GM18870 (cell line): Measurements from ENCODE around the gene MAP2K5.
A peak's percentile ranks its signal among the peaks of the same experiment; 100 is the strongest.

Experiments
- ATAC-seq: cut with Tn5 transposase; IDR thresholded peaks from one replicate; pipeline ENCODE4 v1.9.1; 2021; ENCODE audit warnings: moderate library complexity; ENCODE audit not compliant: unreplicated experiment

Gene MAP2K5

DNA sequence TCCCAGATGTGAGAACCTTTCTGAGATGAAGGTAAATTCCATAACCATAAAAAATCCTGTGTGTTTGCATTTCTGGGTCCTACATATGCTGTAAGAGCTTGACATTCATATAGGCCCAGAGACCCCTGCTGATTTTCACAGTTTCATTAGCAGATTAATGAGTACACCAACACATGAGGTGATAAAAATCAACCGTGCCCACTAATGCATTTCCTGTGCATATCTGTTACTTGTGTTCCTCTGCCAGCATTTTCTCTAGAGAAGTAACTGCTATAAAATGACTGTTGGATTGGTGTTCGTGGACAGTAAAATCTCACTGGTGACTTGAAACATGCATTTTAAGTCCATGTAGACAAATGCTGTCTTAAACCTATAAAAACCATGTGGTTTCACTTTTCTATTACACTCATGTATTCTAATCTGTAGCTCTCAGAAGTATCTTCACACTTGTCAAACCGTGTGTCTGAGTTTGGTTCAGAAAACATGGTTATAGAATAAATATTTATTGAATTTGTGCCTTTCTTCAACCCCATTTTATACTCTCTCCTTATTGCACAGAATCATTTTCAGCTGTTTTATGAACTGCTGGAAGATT is 14.6 kb downstream of the MAP2K5 start:
- no peak for ATAC-seq

DNA sequence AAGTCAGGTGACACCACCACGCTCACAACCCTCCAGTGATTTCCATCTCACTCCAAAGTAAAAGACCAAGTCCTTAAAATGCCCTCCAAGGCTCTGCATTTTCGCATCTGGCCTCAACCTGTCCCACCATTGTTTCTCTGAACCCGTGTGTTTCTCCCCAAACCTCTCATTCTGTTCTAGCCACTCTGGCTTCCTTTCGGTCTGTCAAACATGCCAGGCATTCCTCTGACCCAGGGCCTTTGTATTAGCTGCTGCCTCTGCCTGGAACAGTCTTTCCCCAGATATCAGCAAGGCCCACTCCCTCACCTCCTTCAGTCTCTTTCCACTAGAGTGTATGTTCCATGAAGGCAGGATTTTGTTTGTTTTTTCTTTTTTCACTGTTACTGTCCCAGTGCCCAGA is 16.0 kb downstream of the MAP2K5 start:
- no peak for ATAC-seq

DNA sequence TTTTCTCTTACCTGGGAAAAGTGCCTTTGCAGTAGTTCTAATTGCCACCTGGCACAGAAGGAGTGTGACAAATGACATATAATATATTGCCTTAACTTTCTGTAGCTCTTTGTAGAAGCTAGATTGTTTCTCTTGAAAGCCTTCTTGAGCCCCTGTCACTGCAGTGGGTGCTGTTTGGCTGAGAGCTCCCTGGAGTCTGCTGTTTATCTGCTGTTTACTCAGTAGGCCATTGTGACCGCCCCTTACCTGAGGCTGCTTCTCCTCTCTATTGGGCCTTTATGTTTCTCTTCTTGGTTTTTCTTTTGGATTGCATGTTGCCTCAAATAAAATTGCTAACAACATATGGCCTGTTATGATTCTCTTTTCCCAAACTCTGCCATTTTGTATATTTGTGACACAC is 16.7 kb downstream of the MAP2K5 start:
- no peak for ATAC-seq

DNA sequence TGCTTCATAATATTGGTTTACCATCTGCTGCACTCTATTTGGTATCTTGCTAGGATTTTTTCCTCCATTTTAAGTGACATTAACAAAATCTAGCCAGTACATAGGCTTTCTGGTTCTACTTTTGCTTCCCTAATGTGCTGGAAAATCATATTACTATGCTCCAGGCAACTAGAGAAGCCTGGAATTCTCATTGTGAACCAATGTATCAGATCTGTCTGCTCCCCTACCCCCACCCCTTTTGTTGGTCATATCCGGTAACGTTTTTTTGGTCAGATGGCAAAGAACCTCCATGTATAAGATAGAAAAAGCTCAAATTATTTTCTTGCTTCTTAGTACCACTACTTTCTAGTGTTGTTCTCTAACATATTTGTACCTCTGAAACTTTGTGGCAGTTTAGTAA is 17.1 kb downstream of the MAP2K5 start:
- no peak for ATAC-seq

DNA sequence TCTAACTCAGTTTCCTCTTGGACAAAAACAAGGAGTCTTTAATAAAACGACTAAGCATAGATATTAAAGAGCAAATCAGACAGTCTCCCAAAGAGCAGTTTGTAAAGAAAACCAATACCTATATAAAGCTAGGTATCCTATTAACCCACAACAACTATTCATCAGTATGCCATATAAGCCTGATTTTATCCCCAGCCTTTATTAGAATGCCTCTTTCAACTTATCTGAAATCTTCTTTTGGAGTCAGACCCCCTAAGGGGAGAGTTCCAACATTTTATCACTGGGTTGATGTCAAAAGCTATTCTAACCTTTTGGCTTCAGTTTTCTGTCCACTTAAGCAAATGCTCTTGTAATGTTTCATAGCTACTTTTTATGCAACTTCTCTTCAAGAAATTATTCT is 17.8 kb downstream of the MAP2K5 start:
- no peak for ATAC-seq

DNA sequence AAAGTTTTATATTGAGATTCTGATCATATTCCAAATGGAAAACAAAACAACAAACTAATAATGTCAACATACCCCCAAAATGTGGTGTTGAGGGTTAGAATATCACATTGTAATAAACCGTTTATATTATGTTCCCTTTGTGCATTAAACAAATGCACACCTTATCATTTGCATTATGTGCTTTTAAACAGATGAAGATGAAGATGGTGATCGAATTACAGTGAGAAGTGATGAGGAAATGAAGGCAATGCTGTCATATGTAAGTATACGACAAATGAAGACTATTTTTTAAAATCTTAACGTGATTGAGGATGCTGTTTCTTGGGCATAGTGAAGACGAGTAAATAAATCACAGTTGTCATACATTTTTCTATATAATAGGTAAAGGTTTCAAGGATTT is 20.6 kb downstream of the MAP2K5 start:
- ATAC-seq = no peak

DNA sequence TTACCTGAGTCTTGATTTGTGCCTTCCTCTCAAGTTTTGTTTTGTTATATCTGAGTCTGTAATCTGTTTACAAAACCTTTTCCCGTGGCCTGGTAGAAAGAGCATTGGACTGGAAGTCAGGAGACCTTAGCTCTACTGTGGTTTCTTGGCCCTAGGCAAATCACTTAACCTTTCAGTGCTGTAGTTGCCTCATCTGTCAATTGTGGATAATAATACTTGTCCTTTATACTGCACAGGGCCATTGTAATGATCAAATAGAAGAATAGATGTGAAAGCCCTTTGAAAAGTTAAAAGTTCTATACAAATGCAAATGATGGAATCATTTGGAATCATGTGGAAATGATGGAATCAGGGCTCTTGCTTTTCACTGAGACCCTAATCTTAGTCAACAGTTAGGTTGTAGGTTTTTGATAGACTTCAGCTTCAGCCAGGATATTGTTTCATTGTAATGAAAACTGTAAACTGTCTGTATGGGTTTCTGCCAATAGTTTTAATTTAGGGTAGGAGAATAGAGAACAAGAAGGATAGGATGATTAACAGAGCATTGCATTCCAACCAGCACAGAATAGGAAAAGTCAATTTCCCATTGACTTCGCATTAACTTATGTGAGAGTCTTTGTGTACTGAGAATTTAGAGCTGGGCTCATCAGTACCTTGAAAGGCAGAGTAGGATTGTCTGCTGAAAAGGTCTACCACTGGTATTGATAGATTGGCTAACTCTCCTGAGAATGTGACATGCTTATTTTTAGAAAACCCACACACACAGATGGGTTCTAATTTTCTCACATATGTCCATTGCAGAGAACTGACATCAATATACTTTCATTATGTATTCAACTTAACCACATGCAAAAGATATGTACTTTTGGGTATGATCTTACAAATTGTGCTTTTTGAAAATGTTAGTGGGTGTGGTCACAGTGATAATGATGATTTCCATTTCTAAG is 21.8 kb downstream of the MAP2K5 start:
- ATAC-seq = peak; percentile 87

DNA sequence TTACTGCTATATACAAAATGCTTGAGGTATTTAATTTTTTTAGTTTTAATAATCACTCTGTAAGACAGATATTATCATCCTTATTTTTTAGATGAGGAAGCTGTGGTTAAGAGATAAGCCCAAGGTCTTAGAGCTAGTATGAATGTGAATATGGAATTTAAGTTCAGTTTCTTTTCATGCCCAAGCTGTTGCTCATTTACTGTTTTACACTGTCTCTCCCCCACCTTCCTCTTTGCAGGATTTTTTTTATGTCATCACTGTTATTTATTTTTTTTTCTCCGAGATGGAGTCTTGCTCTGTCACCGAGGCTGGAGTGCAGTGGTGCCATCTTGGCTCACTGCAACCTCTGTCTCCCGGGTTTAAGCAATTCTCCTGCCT is 22.5 kb downstream of the MAP2K5 start:
- peak; percentile 31 for ATAC-seq

DNA sequence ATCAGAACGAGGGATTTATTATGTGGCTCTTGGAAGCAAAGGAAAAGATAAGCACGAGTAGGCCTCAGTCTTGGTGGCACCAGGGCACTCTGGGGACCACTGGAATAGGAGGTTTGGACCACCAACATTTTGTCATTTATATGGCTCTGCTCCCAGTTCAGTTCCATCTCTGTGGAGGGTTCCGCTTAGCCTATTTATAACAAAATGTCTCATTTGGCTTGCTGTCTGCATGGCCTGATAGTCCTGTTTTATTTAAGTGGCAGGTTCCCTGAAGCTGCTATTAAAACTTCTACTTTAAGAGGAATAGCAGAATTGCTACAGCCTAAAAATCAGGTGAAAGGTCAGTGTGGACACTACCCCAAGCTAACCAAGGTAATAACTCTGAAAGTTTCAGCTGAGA is 27.2 kb downstream of the MAP2K5 start:
- no peak for ATAC-seq

DNA sequence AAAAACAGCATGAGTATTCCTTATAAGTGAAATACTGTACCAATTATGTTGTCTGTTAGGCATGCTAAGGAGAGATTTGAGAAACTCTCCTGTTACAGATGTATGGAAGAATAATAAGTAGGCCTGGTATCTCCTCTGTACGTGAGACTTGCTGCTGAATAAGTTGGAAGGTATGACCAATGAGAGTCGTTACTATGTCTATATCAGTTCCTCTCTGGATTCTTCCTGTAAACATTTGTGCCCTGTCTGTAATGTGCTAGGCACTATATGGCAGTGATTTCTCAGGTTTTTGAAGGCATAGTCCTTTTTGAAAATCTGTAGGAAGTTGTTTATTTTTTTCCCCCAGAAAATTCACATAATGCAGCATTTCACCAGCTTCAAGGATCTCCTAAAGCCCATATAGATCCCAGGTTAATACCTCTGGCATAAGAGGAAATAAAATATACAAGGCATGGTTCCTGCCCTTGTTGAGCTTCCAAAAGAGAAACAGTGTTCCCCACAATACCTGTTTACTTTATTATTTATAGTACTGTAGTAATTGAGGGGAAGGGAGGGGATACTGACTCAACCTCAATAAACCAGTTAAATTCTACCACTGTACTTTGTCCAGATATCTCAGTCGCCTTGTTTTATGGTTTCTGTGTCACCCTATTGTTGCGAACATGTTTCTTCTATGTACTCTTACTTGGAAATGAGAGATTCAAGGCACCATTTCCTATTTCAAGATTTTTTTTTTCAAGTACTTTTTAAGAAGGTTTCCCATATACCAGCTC is 28.6 kb downstream of the MAP2K5 start:
- ATAC-seq = no peak

DNA sequence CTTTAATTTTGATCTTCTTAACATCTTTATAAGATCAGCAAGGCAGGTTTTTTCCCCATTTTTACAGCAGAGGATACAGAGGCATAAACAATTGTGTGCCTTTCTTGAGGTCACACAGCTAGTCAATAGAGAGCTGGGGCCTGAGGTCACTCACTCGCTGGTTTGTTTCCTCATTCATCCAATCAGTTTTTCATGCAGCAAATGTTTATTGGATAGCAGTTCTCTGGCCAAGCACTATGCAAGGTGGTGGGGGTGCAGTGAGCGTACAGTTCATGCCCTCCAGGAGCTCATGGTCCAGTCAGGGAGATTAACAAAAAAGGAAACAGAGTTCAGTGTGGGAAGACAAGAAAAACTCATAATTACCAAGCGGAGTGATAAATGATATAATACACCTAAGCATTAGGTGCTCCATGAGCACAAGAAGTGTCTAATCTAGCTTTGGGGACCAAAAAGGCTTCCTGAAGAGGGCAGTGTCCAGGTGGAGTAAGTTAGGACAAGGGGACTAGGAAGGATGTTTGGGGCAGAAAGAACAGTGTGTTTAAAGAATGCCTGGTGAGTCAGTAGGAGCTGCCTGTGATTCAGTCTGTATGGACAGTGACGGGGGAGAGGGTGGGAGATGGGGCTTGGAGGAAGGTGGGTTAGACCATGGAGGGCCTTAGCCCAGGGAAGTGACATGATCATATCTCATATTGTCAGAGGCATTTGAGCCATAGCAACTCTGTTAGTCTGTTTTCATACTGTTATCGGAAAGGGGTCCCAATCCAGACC is 29.3 kb downstream of the MAP2K5 start:
- ATAC-seq = no peak

DNA sequence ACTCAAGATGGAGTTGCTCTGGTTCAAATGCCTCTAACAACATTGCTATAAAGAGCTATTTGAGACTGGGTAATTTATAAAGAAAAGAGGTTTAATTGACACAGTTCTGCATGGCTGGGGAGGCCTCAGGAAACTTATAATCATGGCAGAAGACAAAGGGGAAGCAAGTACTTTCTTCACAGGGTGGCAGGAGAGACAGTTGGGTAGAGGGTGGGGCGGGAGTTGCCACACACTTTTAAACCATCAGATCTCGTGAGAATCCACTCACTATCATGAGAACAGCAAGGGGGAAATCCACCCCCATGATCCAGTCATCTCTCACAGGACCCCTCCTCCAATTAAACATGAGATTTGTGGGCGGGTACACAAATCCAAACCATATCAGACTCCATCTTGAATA is 30.7 kb downstream of the MAP2K5 start:
- no peak for ATAC-seq

DNA sequence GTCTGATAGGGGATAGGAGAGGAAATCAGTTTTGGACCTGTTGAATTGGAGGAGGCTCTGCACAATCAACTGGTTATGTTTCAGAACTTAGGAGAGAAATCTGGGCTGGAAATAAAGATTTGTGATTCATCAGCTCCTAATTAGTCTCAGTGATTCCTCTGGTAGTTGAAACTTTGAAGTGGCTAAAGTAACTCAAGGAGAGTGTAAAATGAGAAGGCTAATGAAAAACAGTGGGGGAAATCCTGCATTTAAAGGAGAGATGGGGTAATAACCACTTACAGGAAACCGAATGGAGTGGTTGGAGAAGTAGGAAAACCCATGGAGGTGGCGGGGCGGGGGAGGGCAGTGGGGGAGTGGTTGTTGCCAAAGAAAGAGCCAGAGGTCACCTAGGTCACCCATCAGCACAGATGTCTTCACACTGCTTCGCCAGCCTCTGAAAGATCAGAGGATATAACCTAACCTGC is 32.6 kb downstream of the MAP2K5 start:
- ATAC-seq = no peak

DNA sequence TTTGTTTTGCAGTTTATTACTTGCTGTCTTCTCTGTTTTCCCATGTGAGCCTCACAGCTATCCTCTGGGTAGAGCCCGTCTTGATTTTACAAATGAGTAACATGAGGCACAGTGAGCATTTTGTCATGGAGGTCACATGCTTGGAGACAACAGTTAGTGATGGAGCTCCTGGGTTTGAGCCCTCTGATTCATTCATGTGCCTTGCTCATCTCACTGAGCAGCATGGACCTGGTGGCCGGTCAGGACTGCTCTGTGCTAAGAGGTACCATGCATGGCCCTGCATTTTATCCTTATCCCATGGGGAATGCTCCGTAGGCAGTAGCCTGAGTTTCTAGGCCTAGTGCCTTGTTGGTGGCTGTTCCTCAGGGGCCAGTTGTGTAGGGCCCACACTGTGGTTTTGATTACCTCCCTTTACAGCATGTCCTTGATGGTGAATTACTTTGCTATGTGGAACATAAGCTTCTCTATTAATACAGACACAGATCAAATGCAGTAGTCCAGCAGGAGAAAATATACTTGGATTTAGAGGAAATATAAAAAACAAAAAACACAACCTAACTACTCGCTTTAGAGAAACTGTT is 35.6 kb downstream of the MAP2K5 start:
- ATAC-seq = no peak

DNA sequence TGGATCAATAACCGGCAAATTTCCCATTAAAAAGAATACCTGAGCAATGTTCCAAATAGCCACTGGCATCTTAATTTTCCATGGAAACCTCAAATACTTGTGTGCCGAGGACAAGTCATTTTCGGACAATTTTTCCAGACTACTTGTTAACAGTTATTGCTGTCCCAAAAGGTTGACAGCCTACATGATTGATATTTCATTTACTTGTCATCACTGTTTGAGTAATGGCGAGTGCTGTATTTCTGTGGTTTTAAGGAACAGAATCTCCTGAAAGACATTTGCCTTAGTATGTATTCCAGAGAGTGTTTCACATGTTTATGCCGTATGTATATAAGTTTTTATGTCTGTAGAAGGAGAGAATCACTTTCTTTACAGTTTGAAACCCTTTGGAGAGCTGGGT is 36.7 kb downstream of the MAP2K5 start:
- ATAC-seq = no peak

DNA sequence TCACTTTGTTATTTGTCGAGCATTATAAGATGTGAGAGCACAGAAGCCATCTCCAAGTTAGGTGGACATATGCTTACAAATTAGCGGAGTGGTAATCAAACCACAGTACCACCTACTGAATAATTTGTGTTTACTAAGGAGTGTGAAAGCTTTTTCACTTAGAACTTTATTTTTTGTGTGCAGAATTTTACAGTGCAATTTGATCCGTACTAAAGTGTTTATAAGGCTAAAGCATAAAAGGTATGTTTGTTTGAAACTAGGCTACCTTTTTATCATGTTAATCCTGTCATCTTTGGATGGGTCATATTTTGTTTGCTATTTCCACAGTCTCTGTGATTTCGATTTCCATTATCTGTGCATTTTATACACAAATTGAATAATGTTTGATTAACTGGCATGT is 37.5 kb downstream of the MAP2K5 start:
- ATAC-seq = no peak

DNA sequence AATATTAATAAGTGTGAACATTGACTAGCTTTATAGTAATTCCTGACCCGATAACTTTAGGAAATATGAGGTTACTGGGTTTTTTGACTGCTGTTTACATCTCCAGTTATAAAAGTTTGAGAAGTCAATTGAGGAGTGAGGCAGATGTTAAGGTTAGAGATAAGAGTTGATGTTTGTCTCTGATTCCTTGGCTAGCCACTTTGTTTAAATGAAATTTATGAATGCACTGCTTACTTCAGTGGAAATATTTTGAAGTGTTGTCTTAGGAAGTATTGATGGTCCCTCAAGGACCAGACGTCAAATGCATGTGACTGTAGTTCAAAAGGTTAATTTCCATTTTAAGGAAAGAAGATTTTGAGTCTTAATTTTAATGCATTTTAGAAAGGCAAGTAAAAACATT is 41.7 kb downstream of the MAP2K5 start:
- ATAC-seq = no peak

DNA sequence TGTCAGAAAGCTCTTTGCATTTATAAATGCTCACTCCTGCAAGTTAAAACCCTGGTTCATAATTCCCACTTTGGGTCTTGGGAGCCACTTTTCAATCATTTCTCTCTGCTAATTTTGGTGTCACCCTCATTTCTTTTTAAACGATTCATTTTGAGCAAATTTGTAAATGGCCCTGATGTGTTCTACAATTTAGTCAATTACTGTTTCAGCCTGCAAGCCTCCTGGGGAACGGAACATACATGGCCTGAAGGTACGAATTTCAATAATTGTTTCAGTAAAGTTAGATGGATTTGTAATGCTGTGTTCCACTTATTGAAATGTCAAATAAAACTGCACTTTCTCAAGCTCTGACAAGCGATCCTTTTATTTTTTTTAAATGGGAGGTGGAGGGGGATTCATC is 43.2 kb downstream of the MAP2K5 start:
- no peak for ATAC-seq

DNA sequence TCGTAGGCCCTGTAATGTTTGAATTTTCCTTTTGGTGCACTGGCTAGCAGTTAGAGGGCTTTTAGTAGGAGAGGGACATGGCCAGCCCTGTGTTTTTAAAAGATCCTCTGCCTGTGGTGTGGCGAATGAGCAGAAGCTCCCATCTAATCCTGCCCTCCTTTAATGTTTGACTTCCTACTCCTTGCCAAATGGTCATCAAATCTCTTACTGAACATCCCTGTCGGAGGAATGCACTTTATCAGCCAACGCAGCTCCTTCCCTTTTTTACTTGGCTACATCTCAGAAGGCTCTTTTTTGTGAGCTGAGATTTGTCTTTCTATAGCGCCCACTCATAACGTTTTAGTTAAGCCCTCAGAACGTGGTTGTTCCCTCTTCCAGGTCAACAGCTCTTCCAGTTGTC is 44.8 kb downstream of the MAP2K5 start:
- no peak for ATAC-seq

DNA sequence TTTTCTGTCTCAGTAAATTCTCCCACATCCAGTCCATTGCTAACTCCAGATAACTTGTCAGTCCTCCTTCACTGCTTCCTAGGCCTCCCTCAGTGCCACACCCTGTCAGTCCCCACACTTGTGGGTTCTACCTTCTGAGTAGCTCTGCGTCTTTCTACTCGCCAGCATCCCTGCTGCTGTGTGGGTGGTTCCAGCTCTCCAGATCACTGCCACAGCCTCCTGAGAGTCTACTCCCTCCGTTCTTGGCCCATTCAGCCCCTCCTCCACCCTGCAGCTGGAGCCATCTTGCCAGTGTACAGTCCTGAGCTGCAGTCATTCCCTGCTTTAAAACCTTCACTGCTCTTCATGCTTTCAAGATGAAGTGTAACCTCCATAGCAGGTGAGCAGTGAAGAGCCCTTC is 45.3 kb downstream of the MAP2K5 start:
- no peak for ATAC-seq

DNA sequence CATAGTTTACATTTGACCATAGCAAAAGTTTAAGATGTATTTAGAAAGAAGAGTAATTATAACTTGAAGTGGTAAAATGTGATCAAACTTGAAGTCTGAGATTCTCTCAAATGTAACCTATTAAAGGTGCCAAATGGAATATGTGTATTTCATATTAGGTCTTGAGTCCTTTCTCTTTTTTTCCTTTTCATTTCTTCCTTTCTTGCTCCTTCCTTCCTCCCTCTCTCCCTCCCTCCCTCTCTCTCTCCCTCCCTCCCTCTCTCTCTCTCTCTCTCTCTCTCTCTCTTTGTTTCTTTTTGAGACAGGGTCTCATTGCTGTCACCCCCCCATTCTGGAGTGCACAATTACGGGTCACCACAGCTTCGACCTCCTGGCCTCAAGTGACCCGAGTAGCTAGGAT is 47.7 kb downstream of the MAP2K5 start:
- no peak for ATAC-seq
